Keratinocyte (primary cell): ENCODE data around the gene SLC34A1. TPM values are rescaled to one million over a fixed set of nuclear protein-coding genes. Genes with fewer than 3 reads are reported as not detected.
"Not testable (repeated sequence)": the region's sequence is repeated elsewhere in the genome, so short reads cannot be mapped to it uniquely, and the experiment has no call there.

ENCODE experiments used
- DNase-seq: peaks from one replicate; pipeline ENCODE4 v3.0.0-alpha.2; 2011; ENCODE audit warnings: low read depth, missing footprints, low spot score
- FAIRE-seq: peaks from 2 replicates; lab custom pipeline; 2011; peaks lifted over from hg19 to GRCh38; lab: Jason Lieb, UNC
- H2AFZ ChIP-seq: 2 replicates; pipeline ENCODE4 v1.6.0; 2012; ENCODE audit warnings: low read length, control low read depth, inconsistent platforms; ENCODE audit not compliant: control insufficient read depth
- H3K27ac ChIP-seq: 2 replicates; pipeline ENCODE4 v1.5.1; 2011; ENCODE audit warnings: low read length; ENCODE audit not compliant: control insufficient read depth, insufficient read depth
- H3K27me3 ChIP-seq: 3 replicates; pipeline ENCODE4 v1.6.0; 2011; ENCODE audit warnings: low read length; ENCODE audit not compliant: control insufficient read depth, insufficient read depth; ENCODE audit errors: extremely low read depth
- H3K36me3 ChIP-seq, 2 experiments: 2 replicates in 1 of 2; 3 replicates in 1 of 2; pipeline ENCODE4 v1.5.1; 2011; ENCODE audit warnings: low read length in 2 of 2, mild to moderate bottlenecking in 1 of 2; ENCODE audit not compliant: control insufficient read depth in 2 of 2, insufficient read depth in 2 of 2; ENCODE audit errors: extremely low read depth in 1 of 2
- H3K4me1 ChIP-seq: 3 replicates; pipeline ENCODE4 v1.5.1; 2011; ENCODE audit warnings: low read length; ENCODE audit not compliant: control insufficient read depth, insufficient read depth; ENCODE audit errors: extremely low read depth
- H3K4me2 ChIP-seq: 3 replicates; pipeline ENCODE4 v1.6.0; 2011; ENCODE audit warnings: low read depth, low read length; ENCODE audit not compliant: control insufficient read depth, insufficient read depth; ENCODE audit errors: extremely low read depth
- H3K4me3 ChIP-seq, 3 experiments: fragments of 200-600 bp in 1 of 3; sonication (generic) in 1 of 3; 2 replicates in 2 of 3; 3 replicates in 1 of 3; pipeline ENCODE4 v1.5.1; 2011 to 2016; ENCODE audit warnings: low read length in 3 of 3, mild to moderate bottlenecking in 3 of 3, control low read depth in 2 of 3, inconsistent platforms in 1 of 3, low read depth in 1 of 3, mixed read lengths in 1 of 3, mixed run types in 1 of 3, moderate library complexity in 1 of 3; ENCODE audit not compliant: control insufficient read depth in 2 of 3, insufficient read depth in 2 of 3; ENCODE audit errors: extremely low read depth in 1 of 3
- H3K79me2 ChIP-seq: 2 replicates; pipeline ENCODE4 v1.6.0; 2012; ENCODE audit warnings: low read length; ENCODE audit not compliant: control insufficient read depth, insufficient read depth
- H3K9ac ChIP-seq: 3 replicates; pipeline ENCODE4 v1.6.0; 2011; ENCODE audit warnings: low read length; ENCODE audit not compliant: control insufficient read depth, insufficient read depth; ENCODE audit errors: extremely low read depth
- H3K9me1 ChIP-seq: 3 replicates; pipeline ENCODE4 v1.6.0; 2011; ENCODE audit warnings: low read length; ENCODE audit not compliant: control insufficient read depth, insufficient read depth; ENCODE audit errors: extremely low read depth
- H3K9me3 ChIP-seq: 2 replicates; pipeline ENCODE4 v1.5.1; 2012; ENCODE audit warnings: low read depth, low read length; ENCODE audit not compliant: control insufficient read depth
- H4K20me1 ChIP-seq: 3 replicates; pipeline ENCODE4 v1.6.0; 2011; ENCODE audit warnings: low read length; ENCODE audit not compliant: control insufficient read depth, insufficient read depth; ENCODE audit errors: extremely low read depth
- CTCF ChIP-seq, 3 experiments: IDR thresholded peaks in 1 of 3; conservative IDR thresholded peaks in 1 of 3; optimal IDR thresholded peaks in 1 of 3; 2 replicates in 2 of 3; 3 replicates in 1 of 3; pipeline versions ENCODE3 to v1.5.1; 2011; ENCODE audit warnings: low read length in 3 of 3, mild to moderate bottlenecking in 3 of 3, moderate library complexity in 2 of 3, control low read depth in 1 of 3, inconsistent platforms in 1 of 3; ENCODE audit not compliant: insufficient read depth in 2 of 3; ENCODE audit errors: extremely low read depth in 1 of 3
- EZH2 ChIP-seq: IDR thresholded peaks from one replicate; pipeline ENCODE4 v1.6.1; 2012; ENCODE audit warnings: inconsistent platforms, mild to moderate bottlenecking, low read length, moderate library complexity
- dilution Hi-C: fragments of 300-500 bp; cut with MboI; formaldehyde crosslinking; loops from one replicate; pipeline ENCODE4 v1.7.0; 2020; ENCODE audit warnings: low sequenced_read_pairs; ENCODE audit not compliant: extremely low pct_ligation_motif_present
- polyA plus RNA-seq, 5 experiments: library from polyadenylated mRNA; depleted of rRNA in 3 of 5; stranded (reverse) in 3 of 5; stranded (forward) in 1 of 5; unstranded in 1 of 5; fragments of >200 nt; gene quantifications; 1 replicate in 1 of 5; 2 replicates in 3 of 5; 3 replicates in 1 of 5; pipeline versions ENCODE4 v1.2.1 to v1.2.3, GENCODE V29; 2011 to 2012; ENCODE audit warnings: missing spikeins in 2 of 5, low read depth in 1 of 5, low replicate concordance in 1 of 5

SLC34A1 gene
- polyA plus RNA-seq, 1 donor (not counting 4 experiments of a cell fraction or from before 2014, with no cell fraction given), result 0.07 TPM

- FAIRE-seq (no peak), DNase-seq (no peak)
- Histone ChIP-seq H3K27me3 (no peaks in the 10 kb centered on the region), H3K4me1 (no peaks in the 10 kb centered on the region), H2AFZ (no peak overlapping the region), H4K20me1 (peaks cover 4% of the 10 kb centered on the region), H3K9me1 (no peaks in the 10 kb centered on the region), H3K4me2 (no peak overlapping the region), H3K36me3 (peaks cover 29 to 32% of the 10 kb centered on the region in 2 experiments), H3K4me3 (no peak overlapping the region), H3K79me2 (peaks cover 39% of the 10 kb centered on the region), H3K9ac (no peak overlapping the region), H3K27ac (no peak overlapping the region), H3K9me3 (no peaks in the 10 kb centered on the region)
- no peak for TF ChIP-seq CTCF (optimal IDR thresholded peaks at IDR 0.05 in 1 of 3, IDR thresholded peaks at IDR 0.05 in 1 of 3, conservative IDR thresholded peaks at IDR 0.05 in 1 of 3; ENCODE audit: extremely low read depth in 1 of 3, insufficient read depth in 2 of 3, low read length in 3 of 3)
- no peak for TF ChIP-seq EZH2
- dilution Hi-C loops, result no loop called here
These were observed 45.1 kb upstream of the SLC34A1 start for GRCh38 chr5:177339107-177339638.

- H4K20me1 ChIP-seq, H3K9me3 ChIP-seq, FAIRE-seq, DNase-seq, H3K4me3 ChIP-seq, H3K27ac ChIP-seq, dilution Hi-C loops, H3K9me1 ChIP-seq, H3K4me1 ChIP-seq, H2AFZ ChIP-seq, H3K4me2 ChIP-seq, H3K9ac ChIP-seq, H3K27me3 ChIP-seq: not testable (repeated sequence)
- Histone ChIP-seq H3K79me2 (peaks cover 71% of the 10 kb centered on the region), H3K36me3 (peaks cover 13 to 17% of the 10 kb centered on the region in 2 experiments)
These were observed 41.2 kb upstream of the SLC34A1 start for GRCh38 chr5:177343000-177343399.

- H3K9ac ChIP-seq, result no peak overlapping the region
- no peak overlapping the region for H3K4me3 ChIP-seq
- no peak overlapping the region for H2AFZ ChIP-seq
- H3K9me3 ChIP-seq, result no peaks in the 10 kb centered on the region
- dilution Hi-C loops, result no loop called here
- H3K4me1 ChIP-seq, result no peaks in the 10 kb centered on the region
- H3K36me3 ChIP-seq, result peaks cover 10 to 17% of the 10 kb centered on the region in 2 experiments
- no peaks in the 10 kb centered on the region for H3K27me3 ChIP-seq
- H3K27ac ChIP-seq, result no peak overlapping the region
- DNase-seq (no peak), FAIRE-seq (no peak)
- peaks cover 4% of the 10 kb centered on the region for H4K20me1 ChIP-seq
- no peak overlapping the region for H3K4me2 ChIP-seq
- TF ChIP-seq EZH2, result no peak
- no peak for TF ChIP-seq CTCF (optimal IDR thresholded peaks at IDR 0.05 in 1 of 3, IDR thresholded peaks at IDR 0.05 in 1 of 3, conservative IDR thresholded peaks at IDR 0.05 in 1 of 3; ENCODE audit: extremely low read depth in 1 of 3, insufficient read depth in 2 of 3, low read length in 3 of 3)
- H3K79me2 ChIP-seq, result peaks cover 78% of the 10 kb centered on the region
- no peaks in the 10 kb centered on the region for H3K9me1 ChIP-seq
These were observed 40.5 kb upstream of the SLC34A1 start for GRCh38 chr5:177343777-177344176.
